T-cell (primary cell): ENCODE measurements around the gene PLEKHG5. TPM values are rescaled to one million over a fixed set of nuclear protein-coding genes. Genes with fewer than 3 reads are reported as not detected.

ENCODE experiments used
- ATAC-seq, 4 experiments: fragments of 200-7000 bp in 3 of 4; fragments of 150-1000 bp in 1 of 4; cut with Tn5 transposase; replicated peaks in 1 of 4; 1 replicate in 3 of 4; 2 replicates in 1 of 4; pipeline ENCODE4 v1.10.0; 2021; ENCODE audit warnings: moderate library complexity in 3 of 4, mild to moderate bottlenecking in 2 of 4, moderate number of reproducible peaks in 1 of 4
- CTCF ChIA-PET, 2 donors: fragments of 300-600 bp; sonication (Branson Sonifier 250); formaldehyde crosslinking; loops; one replicate each; lab custom pipeline; 2022; ENCODE audit warnings: antibody characterized with exemption in 2 of 2; lab: Charles Lee
- POLR2A ChIA-PET, 2 donors: fragments of 300-600 bp; sonication (Branson Sonifier 250); formaldehyde crosslinking; loops; one replicate each; lab custom pipeline; 2022; ENCODE audit warnings: antibody characterized with exemption in 2 of 2; lab: Charles Lee
- DNase-seq, 35 experiments: peaks; one replicate each; pipeline versions ENCODE4 v3.0.0 to v3.0.0-alpha.2; 2013 to 2023
- H3K27ac ChIP-seq: one replicate; pipeline ENCODE4 v1.5.1; 2013; ENCODE audit warnings: low read length
- H3K27me3 ChIP-seq, 2 experiments: replicated peaks in 1 of 2; 1 replicate in 1 of 2; 2 replicates in 1 of 2; pipeline versions ENCODE4 v1.6.1 to v1.7.0; 2013; ENCODE audit warnings: low read length in 1 of 2, mixed read lengths in 1 of 2; ENCODE audit not compliant: control insufficient read depth in 2 of 2, insufficient read depth in 2 of 2; ENCODE audit errors: extremely low read depth in 1 of 2
- H3K36me3 ChIP-seq, 2 donors: 1 replicate in 1 of 2; 2 replicates in 1 of 2; pipeline versions ENCODE4 v1.6.1 to v1.7.0; 2013; ENCODE audit warnings: low read length in 1 of 2; ENCODE audit not compliant: control insufficient read depth in 2 of 2, insufficient read depth in 1 of 2; ENCODE audit errors: extremely low read depth in 1 of 2
- H3K4me1 ChIP-seq, 2 experiments: 1 replicate in 1 of 2; 2 replicates in 1 of 2; pipeline versions ENCODE4 v1.6.1 to v1.7.0; 2013; ENCODE audit warnings: low read length in 2 of 2, mixed read lengths in 1 of 2; ENCODE audit not compliant: insufficient read depth in 2 of 2, control insufficient read depth in 1 of 2; ENCODE audit errors: extremely low read depth in 1 of 2
- H3K4me3 ChIP-seq, 2 donors: 1 replicate in 1 of 2; 2 replicates in 1 of 2; pipeline versions ENCODE4 v1.5.1 to v1.7.0; 2013; ENCODE audit warnings: mild to moderate bottlenecking in 2 of 2, low read length in 1 of 2, moderate library complexity in 1 of 2; ENCODE audit not compliant: control insufficient read depth in 1 of 2; ENCODE audit errors: extremely low read depth in 1 of 2
- H3K9me3 ChIP-seq: 2 replicates; pipeline ENCODE4 v1.7.0; 2013
- H3K27ac Mint-ChIP-seq, 2 donors: one replicate each; pipeline ENCODE4 v1.8.0; 2020 to 2021; ENCODE audit warnings: mild to moderate bottlenecking in 2 of 2, mixed read lengths in 2 of 2
- H3K27me3 Mint-ChIP-seq, 2 donors: one replicate each; pipeline ENCODE4 v1.8.0; 2021 to 2022; ENCODE audit warnings: mixed read lengths in 2 of 2
- H3K36me3 Mint-ChIP-seq: one replicate; pipeline ENCODE4 v1.8.0; 2021; ENCODE audit warnings: mixed read lengths
- H3K4me1 Mint-ChIP-seq, 3 donors: one replicate each; pipeline ENCODE4 v1.8.0; 2020 to 2022; ENCODE audit warnings: mixed read lengths in 3 of 3, mild to moderate bottlenecking in 1 of 3
- H3K4me3 Mint-ChIP-seq, 3 donors: one replicate each; pipeline ENCODE4 v1.8.0; 2020 to 2022; ENCODE audit warnings: mild to moderate bottlenecking in 3 of 3, mixed read lengths in 3 of 3, moderate library complexity in 3 of 3
- H3K9me3 Mint-ChIP-seq, 3 donors: one replicate each; pipeline ENCODE4 v1.8.0; 2020 to 2022; ENCODE audit warnings: mixed read lengths in 3 of 3
- WGBS: methylation state at CpG from one replicate; pipeline ENCODE4 v1.1.5; 2013; ENCODE audit warnings: missing lambda C conversion rate; ENCODE audit not compliant: insufficient coverage; 5-methylcytosine and 5-hydroxymethylcytosine counted together
- total RNA-seq, 35 experiments: library from RNA in 6 of 35; stranded (reverse) in 6 of 35; fragments of 120-200 nt in 1 of 35; gene quantifications; one replicate each; pipeline versions ENCODE4 v1.2.1 to v1.2.4 and lab custom pipeline; 2013 to 2026

Gene PLEKHG5
- total RNA-seq, 5 donors from 2014 or later (not counting 1 experiment from before 2014, with no cell fraction given), result 7.1 to 18.2 (median 8.4) TPM

DNA sequence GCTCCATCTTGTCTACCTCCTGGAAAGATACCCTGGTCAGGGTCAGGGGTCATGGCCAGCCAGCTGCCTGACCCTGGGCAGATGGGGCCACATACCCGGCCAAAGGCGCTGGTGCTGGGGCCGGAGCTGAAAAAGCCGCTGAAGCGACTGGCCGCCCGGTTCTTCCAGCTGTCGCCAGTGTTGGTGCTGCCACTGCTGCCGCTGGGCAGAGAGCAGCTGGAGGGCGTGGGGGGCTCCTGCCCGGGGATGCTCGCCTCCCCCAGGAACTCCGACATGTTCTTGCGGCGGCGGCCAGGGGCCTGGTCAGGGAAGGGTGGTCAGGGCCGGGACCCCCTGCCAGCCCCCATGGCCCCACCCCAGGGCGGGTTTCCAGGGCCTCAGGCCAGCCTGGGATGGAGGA, 18.3 kb downstream of the PLEKHG5 start:
- CTCF ChIA-PET, result interaction anchor here in 1 of 2 donors (1.0 kb wide), 1 partner anchor 13 kb away, joined by 5 read pairs; no protein-coding TSS in a partner anchor
- Histone ChIP-seq H3K9me3 (no peaks in the 10 kb centered on the region), H3K4me1 (peaks cover 0 to 11% of the 10 kb centered on the region in 2 experiments), H3K4me3 (no peak overlapping the region), H3K36me3 (no peaks in the 10 kb centered on the region), H3K27me3 (peaks cover 0 to 10% of the 10 kb centered on the region in 2 experiments), H3K27ac (no peak overlapping the region)
- no peaks in the 10 kb centered on the region for H3K9me3 Mint-ChIP-seq
- H3K4me1 Mint-ChIP-seq, result peaks cover 4 to 8% (median 7%) of the 10 kb centered on the region in 3 donors
- H3K27ac Mint-ChIP-seq, result no peak overlapping the region
- POLR2A ChIA-PET, result no interaction called here
- ATAC-seq, result no peak
- no peaks in the 10 kb centered on the region for H3K27me3 Mint-ChIP-seq
- no peak for DNase-seq
- no peaks in the 10 kb centered on the region for H3K36me3 Mint-ChIP-seq
- no peak overlapping the region for H3K4me3 Mint-ChIP-seq
- WGBS, result 99% methylated on average over 14 of the region's 18 CpGs

DNA sequence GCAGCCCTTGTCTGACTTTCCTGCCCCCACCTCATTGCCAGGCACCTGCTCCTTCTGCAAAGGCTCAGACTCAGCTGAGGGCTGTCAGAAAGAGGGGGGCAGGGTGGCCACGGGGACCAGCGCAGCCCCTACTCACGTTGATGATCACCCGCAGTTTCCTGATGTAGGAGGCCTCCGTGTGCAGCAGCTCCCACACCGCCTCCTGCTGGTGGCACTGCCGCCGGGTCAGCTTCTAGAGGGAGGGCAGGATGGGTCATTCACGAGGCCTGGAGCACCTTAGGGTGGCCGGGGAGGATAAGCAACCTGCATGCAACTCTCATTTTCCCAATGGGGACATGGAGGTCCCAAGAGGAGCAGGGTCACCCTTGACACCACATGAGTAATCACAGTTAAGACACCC, 19.1 kb downstream of the PLEKHG5 start:
- 87% methylated on average over 10 of the region's 10 CpGs for WGBS
- ATAC-seq (no peak), DNase-seq (no peak)
- CTCF ChIA-PET, result interaction anchor here in 1 of 2 donors (0.6 kb wide), 1 partner anchor 49 kb away, joined by 3 read pairs; no protein-coding TSS in a partner anchor
- Histone ChIP-seq H3K9me3 (no peaks in the 10 kb centered on the region), H3K27me3 (peaks cover 0 to 10% of the 10 kb centered on the region in 2 experiments), H3K27ac (no peak overlapping the region), H3K4me1 (peaks cover 0 to 11% of the 10 kb centered on the region in 2 experiments), H3K4me3 (no peak overlapping the region), H3K36me3 (no peaks in the 10 kb centered on the region)
- Mint-ChIP-seq H3K36me3 (no peaks in the 10 kb centered on the region), H3K9me3 (no peaks in the 10 kb centered on the region), H3K4me3 (no peak overlapping the region), H3K27me3 (no peaks in the 10 kb centered on the region), H3K27ac (no peak overlapping the region), H3K4me1 (peaks cover 4 to 8% (median 7%) of the 10 kb centered on the region in 3 donors)
- POLR2A ChIA-PET, result no interaction called here

DNA sequence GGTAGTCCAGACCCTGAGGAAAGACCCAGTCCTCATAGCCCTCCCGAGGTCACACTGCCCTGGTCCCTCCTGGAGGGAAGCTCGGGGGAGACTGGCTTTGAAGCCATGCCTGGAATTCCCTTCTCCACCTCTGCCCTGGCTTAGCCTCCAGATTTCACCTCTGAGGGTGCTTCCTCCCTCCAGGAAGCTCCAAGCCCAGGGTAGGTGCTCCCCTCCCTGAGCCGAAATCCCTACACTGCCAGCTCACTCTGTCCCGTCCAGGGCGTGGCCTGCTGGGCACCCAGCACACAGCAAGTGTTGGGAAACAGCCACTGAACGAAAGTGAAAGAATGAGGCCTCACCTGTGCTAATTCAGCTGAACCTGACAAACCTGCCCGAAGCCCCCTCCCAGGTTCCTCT, 19.5 kb downstream of the PLEKHG5 start:
- no peaks in the 10 kb centered on the region for H3K9me3 ChIP-seq
- H3K4me1 ChIP-seq, result peaks cover 0 to 15% of the 10 kb centered on the region in 2 experiments
- ChIA-PET POLR2A (no interaction called here), CTCF (interaction anchor here (0.6 kb wide), 2 partner anchors 48 kb away, joined by 3 to 4 read pairs; no protein-coding TSS in a partner anchor)
- peaks cover 4 to 11% (median 7%) of the 10 kb centered on the region in 3 donors for H3K4me1 Mint-ChIP-seq
- no peaks in the 10 kb centered on the region for H3K9me3 Mint-ChIP-seq
- H3K27ac ChIP-seq, result no peak overlapping the region
- H3K27me3 Mint-ChIP-seq, result no peaks in the 10 kb centered on the region
- no peaks in the 10 kb centered on the region for H3K36me3 ChIP-seq
- no peaks in the 10 kb centered on the region for H3K36me3 Mint-ChIP-seq
- H3K4me3 ChIP-seq, result no peak overlapping the region
- 98% methylated on average over 6 of the region's 7 CpGs for WGBS
- ATAC-seq (no peak), DNase-seq (no peak)
- H3K4me3 Mint-ChIP-seq, result no peak overlapping the region
- peaks cover 0 to 10% of the 10 kb centered on the region in 2 experiments for H3K27me3 ChIP-seq
- H3K27ac Mint-ChIP-seq, result no peak overlapping the region

DNA sequence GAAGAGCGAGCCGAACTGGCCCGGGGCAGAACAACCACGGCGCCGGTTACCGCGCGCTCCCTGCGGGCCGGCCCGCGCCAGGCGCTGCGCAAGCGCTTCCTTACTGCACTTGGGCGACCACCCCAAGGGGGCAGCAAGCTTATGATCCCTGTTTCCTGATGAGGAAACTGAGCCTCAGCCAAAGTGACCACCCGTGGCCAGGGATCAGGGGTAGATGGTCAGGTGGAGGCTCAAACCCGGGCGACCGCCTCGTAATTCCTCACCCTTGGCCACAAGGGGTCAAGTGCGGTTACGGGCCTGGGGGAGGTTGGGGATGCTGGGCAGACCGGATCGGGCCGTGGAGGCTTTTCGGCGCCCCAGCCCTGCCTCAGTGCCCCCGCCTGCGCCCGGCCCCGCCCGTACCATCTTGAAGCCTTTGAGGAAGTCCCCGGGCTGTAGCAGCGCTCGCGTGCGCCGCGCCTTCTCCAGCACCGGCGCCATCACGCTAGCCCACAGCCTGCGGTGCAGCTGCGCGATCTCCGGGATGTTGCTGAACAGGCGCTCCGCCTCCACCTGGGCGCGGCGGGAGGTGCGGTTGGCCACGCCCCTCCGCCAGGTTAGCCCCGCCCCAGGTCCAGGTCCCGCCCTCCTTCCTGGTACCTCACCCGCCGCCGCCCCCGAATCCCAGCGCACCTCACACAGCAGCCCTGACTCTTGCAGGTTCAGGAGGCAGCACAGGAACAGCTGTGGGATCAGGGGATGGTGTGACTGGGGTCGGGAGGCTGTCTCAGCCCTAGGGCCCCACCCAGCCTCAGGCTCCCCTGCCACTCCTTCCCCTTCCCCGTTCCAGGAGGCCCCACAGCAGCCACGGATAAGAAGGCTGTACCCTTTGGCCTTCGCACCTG, 20.1 kb downstream of the PLEKHG5 start:
- Histone ChIP-seq H3K27me3 (peaks cover 0 to 13% of the 10 kb centered on the region in 2 experiments), H3K4me3 (no peak overlapping the region), H3K27ac (no peak overlapping the region), H3K9me3 (no peaks in the 10 kb centered on the region), H3K36me3 (no peaks in the 10 kb centered on the region), H3K4me1 (peaks cover under 1 to 22% of the 10 kb centered on the region in 2 experiments)
- DNase-seq (no peak), ATAC-seq (peak in 2 of 4 experiments; percentile 37 to 45)
- H3K36me3 Mint-ChIP-seq, result no peaks in the 10 kb centered on the region
- no peak overlapping the region for H3K27ac Mint-ChIP-seq
- peaks cover 6 to 16% (median 7%) of the 10 kb centered on the region in 3 donors for H3K4me1 Mint-ChIP-seq
- CTCF ChIA-PET, result interaction anchor here in 1 of 2 donors (0.6 kb wide), 1 partner anchor 48 kb away, joined by 4 read pairs; no protein-coding TSS in a partner anchor
- no peaks in the 10 kb centered on the region for H3K27me3 Mint-ChIP-seq
- H3K9me3 Mint-ChIP-seq, result no peaks in the 10 kb centered on the region
- 92% methylated on average over 51 of the region's 67 CpGs for WGBS
- H3K4me3 Mint-ChIP-seq, result no peak overlapping the region
- POLR2A ChIA-PET, result interaction anchor here in 1 of 2 donors (1.3 kb wide), 1 partner anchor 11 kb away, joined by 3 read pairs; no protein-coding TSS in a partner anchor

DNA sequence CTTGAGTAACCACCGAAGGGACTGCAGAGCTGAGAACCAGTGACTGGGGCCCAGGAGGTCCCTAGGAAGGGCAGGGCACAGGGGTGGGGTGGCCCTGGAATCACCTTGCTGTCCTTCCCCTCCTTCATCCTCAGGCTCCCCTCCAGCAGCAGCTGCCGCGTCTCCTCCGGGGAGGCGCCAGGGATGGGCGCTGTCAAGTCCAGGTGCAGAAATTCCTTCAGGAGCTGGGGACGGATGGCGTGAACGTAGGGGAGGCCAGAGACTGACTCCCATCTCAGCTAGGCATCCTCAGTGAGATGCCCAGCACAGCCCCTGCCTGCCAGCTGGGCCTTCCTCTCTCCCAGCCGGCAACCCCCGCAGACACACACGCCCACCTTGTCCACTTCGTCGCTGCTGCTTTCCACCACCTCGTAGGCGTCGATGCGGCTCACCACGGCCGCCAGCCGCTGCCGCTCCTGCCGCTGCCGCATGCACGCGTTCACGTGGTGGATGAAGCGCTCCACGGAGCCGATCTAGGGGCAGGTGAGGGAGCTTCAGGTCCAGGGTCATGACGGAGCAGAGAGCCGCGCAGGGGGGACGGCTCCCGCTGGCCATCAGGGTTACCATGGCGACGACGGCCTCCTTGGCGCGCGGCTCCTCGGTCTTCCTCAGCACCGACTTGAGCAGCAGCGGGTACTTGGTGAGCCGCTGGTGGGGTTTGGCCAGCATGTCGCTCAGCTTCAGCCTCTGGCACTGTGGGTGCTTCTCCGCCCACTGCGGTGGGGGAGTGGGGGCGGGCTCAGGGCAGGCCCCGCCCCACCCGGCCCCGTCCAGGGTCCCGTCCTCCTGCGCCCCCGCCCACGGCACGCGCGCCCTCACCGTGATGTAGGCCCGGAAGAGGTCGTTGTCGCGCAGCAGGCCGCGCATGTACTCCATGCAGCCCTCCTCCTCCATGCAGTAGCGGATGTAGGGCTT, 21.1 kb downstream of the PLEKHG5 start:
- peaks cover 0 to 11% of the 10 kb centered on the region in 2 experiments for H3K27me3 ChIP-seq
- CTCF ChIA-PET, result no interaction called here
- Mint-ChIP-seq H3K36me3 (no peaks in the 10 kb centered on the region), H3K4me3 (no peak overlapping the region), H3K27ac (no peak overlapping the region), H3K9me3 (no peaks in the 10 kb centered on the region), H3K27me3 (no peaks in the 10 kb centered on the region), H3K4me1 (peaks cover 2 to 13% (median 5%) of the 10 kb centered on the region in 3 donors)
- POLR2A ChIA-PET, result interaction anchor here (1.1 to 1.3 kb wide), 2 partner anchors 10 kb away, joined by 3 read pairs; no protein-coding TSS in a partner anchor
- ATAC-seq (no peak), DNase-seq (no peak)
- no peaks in the 10 kb centered on the region for H3K36me3 ChIP-seq
- H3K4me1 ChIP-seq, result peaks cover 2 to 23% of the 10 kb centered on the region in 2 experiments
- no peak overlapping the region for H3K27ac ChIP-seq
- 95% methylated on average over 51 of the region's 67 CpGs for WGBS
- no peak overlapping the region for H3K4me3 ChIP-seq
- no peaks in the 10 kb centered on the region for H3K9me3 ChIP-seq
